MM.1S (cell line): ENCODE measurements around the gene CITED4.

Experiments used
- DNase-seq: peaks from one replicate; pipeline ENCODE4 v3.0.0-alpha.2; 2015
- H2AFZ ChIP-seq: fragments of 300-600 bp; sonication (generic); 2 replicates; pipeline ENCODE4 v1.6.0; 2016; ENCODE audit warnings: antibody characterized with exemption, low read length
- H3F3A ChIP-seq: fragments of 300-600 bp; sonication (generic); 2 replicates; pipeline ENCODE4 v1.6.1; 2016; ENCODE audit warnings: mild to moderate bottlenecking, antibody characterized with exemption, low read length, moderate library complexity, mixed read lengths; ENCODE audit not compliant: insufficient read depth
- H3K27ac ChIP-seq: fragments of 300-600 bp; sonication (generic); 2 replicates; pipeline ENCODE4 v1.5.1; 2016; ENCODE audit warnings: mild to moderate bottlenecking, low read length
- H3K27me3 ChIP-seq: fragments of 300-600 bp; sonication (generic); replicated peaks from 2 replicates; pipeline ENCODE4 v1.6.0; 2016; ENCODE audit warnings: low read length; ENCODE audit not compliant: insufficient read depth
- H3K36me3 ChIP-seq: fragments of 300-600 bp; sonication (generic); replicated peaks from 2 replicates; pipeline ENCODE4 v1.6.1; 2016; ENCODE audit warnings: mild to moderate bottlenecking, low read length, mixed read lengths; ENCODE audit not compliant: insufficient read depth
- H3K4me1 ChIP-seq: fragments of 300-600 bp; sonication (generic); 2 replicates; pipeline ENCODE4 v1.6.1; 2016; ENCODE audit warnings: low read length, mixed read lengths
- H3K4me2 ChIP-seq: fragments of 300-600 bp; sonication (generic); 2 replicates; pipeline ENCODE4 v1.6.0; 2016; ENCODE audit warnings: low read depth, low read length
- H3K4me3 ChIP-seq: fragments of 300-600 bp; sonication (generic); 2 replicates; pipeline ENCODE4 v1.5.1; 2016; ENCODE audit warnings: low read length, mixed read lengths
- H3K79me2 ChIP-seq: fragments of 300-600 bp; sonication (generic); 2 replicates; pipeline ENCODE4 v1.6.1; 2016; ENCODE audit warnings: mixed run types, low read length, mixed read lengths
- H3K9ac ChIP-seq: fragments of 300-600 bp; sonication (generic); 2 replicates; pipeline ENCODE4 v1.6.1; 2016; ENCODE audit warnings: low read length, mixed read lengths
- H3K9me2 ChIP-seq: fragments of 300-600 bp; sonication (generic); replicated peaks from 2 replicates; pipeline ENCODE4 v1.6.1; 2016; ENCODE audit warnings: mild to moderate bottlenecking, low read length, mixed read lengths; ENCODE audit not compliant: insufficient read depth
- H3K9me3 ChIP-seq: fragments of 300-600 bp; sonication (generic); replicated peaks from 2 replicates; pipeline ENCODE4 v1.6.1; 2016; ENCODE audit warnings: mild to moderate bottlenecking, low read length, mixed read lengths; ENCODE audit not compliant: insufficient read depth
- H4K20me1 ChIP-seq: fragments of 300-600 bp; sonication (generic); 2 replicates; pipeline ENCODE4 v1.6.1; 2016; ENCODE audit warnings: mild to moderate bottlenecking, low read length, moderate library complexity, mixed read lengths; ENCODE audit not compliant: insufficient read depth
- EZH2 ChIP-seq: fragments of 300-600 bp; sonication (generic); optimal IDR thresholded peaks from 2 replicates; pipeline ENCODE3; 2017; ENCODE audit warnings: low read depth, mild to moderate bottlenecking, antibody characterized with exemption, low read length, mixed read lengths
- EZH2phosphoT487 ChIP-seq: fragments of 300-600 bp; sonication (generic); IDR thresholded peaks from 2 replicates; pipeline ENCODE4 v1.6.1; 2018; ENCODE audit warnings: antibody characterized with exemption, low read length
- TF ChIP-seq, protein P1 (sequence below): fragments of 300-600 bp; sonication (generic); IDR thresholded peaks from 2 replicates; pipeline ENCODE4 v1.5.1; 2016; ENCODE audit warnings: antibody characterized with exemption, low read length, mixed read lengths

Gene CITED4

DNA sequence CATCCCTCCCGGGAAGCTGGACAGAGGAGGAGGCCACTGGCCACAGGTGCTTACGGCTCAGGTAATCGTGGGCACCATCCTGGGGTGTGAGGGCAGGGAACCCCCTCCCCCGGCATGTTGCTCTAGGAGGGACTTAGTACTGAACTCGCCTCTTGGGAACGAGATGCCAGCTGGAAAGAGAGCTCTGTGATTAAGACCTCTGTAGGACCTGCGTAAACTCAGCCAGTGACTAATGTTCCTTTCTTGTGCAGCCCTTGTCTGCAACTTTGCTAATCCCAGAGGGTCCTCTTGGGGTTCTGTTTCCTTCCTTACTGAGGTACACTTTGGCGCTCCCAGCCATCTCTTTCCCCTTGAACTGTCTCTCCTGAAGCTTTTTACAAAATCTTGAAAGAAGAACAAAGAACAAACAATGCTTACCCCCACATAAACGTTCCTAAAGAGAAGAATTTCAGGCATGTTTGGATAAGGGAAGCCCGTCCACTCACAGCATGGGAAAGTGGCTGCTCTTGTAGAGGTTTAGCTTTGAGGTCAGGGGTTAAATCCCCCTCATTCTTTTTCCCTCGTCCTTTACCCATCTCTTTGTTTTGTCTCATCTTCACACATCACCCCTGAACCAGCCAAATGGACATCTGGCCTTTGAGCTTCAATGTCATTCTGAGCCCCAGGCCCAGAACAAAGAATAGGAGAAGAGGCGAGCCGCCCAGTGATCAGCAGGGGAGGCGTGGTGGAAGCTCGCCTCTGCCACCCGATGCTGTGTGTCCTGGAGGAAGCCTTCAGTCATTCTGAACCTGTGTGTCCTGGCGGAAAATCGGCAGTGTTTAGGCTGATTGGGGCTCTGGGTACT, 37.4 kb downstream of the CITED4 start:
- no peaks in the 10 kb centered on the region for H3K36me3 ChIP-seq
- H3K9ac ChIP-seq: no peak overlapping the region
- H3K9me3 ChIP-seq: no peaks in the 10 kb centered on the region
- TF ChIP-seq EZH2: no peak
- TF ChIP-seq, protein P1, sequence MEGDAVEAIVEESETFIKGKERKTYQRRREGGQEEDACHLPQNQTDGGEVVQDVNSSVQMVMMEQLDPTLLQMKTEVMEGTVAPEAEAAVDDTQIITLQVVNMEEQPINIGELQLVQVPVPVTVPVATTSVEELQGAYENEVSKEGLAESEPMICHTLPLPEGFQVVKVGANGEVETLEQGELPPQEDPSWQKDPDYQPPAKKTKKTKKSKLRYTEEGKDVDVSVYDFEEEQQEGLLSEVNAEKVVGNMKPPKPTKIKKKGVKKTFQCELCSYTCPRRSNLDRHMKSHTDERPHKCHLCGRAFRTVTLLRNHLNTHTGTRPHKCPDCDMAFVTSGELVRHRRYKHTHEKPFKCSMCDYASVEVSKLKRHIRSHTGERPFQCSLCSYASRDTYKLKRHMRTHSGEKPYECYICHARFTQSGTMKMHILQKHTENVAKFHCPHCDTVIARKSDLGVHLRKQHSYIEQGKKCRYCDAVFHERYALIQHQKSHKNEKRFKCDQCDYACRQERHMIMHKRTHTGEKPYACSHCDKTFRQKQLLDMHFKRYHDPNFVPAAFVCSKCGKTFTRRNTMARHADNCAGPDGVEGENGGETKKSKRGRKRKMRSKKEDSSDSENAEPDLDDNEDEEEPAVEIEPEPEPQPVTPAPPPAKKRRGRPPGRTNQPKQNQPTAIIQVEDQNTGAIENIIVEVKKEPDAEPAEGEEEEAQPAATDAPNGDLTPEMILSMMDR: no peak
- no peak for TF ChIP-seq EZH2phosphoT487
- no peak overlapping the region for H3K4me2 ChIP-seq
- H3K79me2 ChIP-seq: no peaks in the 10 kb centered on the region
- no peak overlapping the region for H2AFZ ChIP-seq
- H3K27me3 ChIP-seq: 0 out of 2 replicates have a peak, but pooled peaks cover 4% of the 10 kb centered on the region
- no peaks in the 10 kb centered on the region for H4K20me1 ChIP-seq
- H3K4me3 ChIP-seq: no peak overlapping the region
- H3K27ac ChIP-seq: no peak overlapping the region
- DNase-seq: no peak
- H3K9me2 ChIP-seq: no peaks in the 10 kb centered on the region
- no peaks in the 10 kb centered on the region for H3F3A ChIP-seq
- H3K4me1 ChIP-seq: no peaks in the 10 kb centered on the region

DNA sequence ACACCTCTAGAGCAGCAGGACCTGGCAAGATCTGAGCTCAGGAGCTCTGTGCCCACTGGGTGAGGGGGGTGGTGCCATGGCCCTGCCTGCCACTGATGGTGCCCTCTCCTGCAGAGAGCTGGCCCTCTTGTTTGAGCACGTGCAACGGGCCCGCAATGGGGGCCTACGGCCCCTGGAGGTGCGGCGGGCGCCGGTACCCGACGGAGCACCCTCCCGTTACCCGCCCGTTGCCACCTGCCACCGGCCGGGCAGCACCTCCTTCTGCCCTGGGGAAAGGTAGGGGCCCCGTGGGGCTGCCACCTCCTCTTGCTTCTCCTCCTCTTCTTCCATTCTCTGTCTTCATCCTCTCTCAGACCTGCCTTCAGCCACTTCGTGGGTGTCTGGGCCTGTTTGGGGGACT, 38.2 kb downstream of the CITED4 start:
- H4K20me1 ChIP-seq: no peaks in the 10 kb centered on the region
- H3K9ac ChIP-seq: no peak overlapping the region
- no peaks in the 10 kb centered on the region for H3K9me3 ChIP-seq
- H3K4me1 ChIP-seq: no peaks in the 10 kb centered on the region
- no peaks in the 10 kb centered on the region for H3K36me3 ChIP-seq
- H3K27ac ChIP-seq: no peak overlapping the region
- no peaks in the 10 kb centered on the region for H3K79me2 ChIP-seq
- H3K9me2 ChIP-seq: no peaks in the 10 kb centered on the region
- no peak overlapping the region for H3K4me2 ChIP-seq
- H3F3A ChIP-seq: no peaks in the 10 kb centered on the region
- no peak for TF ChIP-seq EZH2phosphoT487
- H3K27me3 ChIP-seq: 0 out of 2 replicates have a peak, but pooled peaks cover 4% of the 10 kb centered on the region
- H2AFZ ChIP-seq: no peak overlapping the region
- DNase-seq: no peak
- no peak overlapping the region for H3K4me3 ChIP-seq

DNA sequence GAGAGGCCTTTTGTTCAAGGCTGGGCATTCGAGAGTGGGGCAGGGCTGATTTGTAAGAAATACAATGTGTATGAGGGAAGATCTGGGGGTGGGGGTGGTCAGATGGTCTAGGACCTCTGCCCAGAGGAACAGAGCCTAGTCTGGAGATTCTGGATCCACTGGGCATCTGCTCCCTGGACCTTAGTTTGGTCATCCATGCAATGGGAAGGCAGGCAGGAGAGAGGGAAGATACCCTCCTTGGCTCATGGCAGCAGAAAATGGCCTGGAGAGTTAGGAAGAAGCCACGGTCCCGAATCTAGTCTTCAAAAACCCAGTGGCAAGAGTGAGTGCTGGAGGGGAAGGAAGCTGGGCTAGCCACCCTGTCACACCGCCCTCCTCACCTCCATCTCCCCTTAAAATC, 38.8 kb downstream of the CITED4 start:
- H2AFZ ChIP-seq: no peak overlapping the region
- no peak overlapping the region for H3K9ac ChIP-seq
- H3F3A ChIP-seq: no peaks in the 10 kb centered on the region
- H3K27ac ChIP-seq: no peak overlapping the region
- no peaks in the 10 kb centered on the region for H3K36me3 ChIP-seq
- no peak for DNase-seq
- no peaks in the 10 kb centered on the region for H3K9me3 ChIP-seq
- TF ChIP-seq, protein P1: no peak
- TF ChIP-seq EZH2phosphoT487 (no peak), EZH2 (no peak)
- no peaks in the 10 kb centered on the region for H3K9me2 ChIP-seq
- H4K20me1 ChIP-seq: no peaks in the 10 kb centered on the region
- H3K27me3 ChIP-seq: 0 out of 2 replicates have a peak, but pooled peaks cover 4% of the 10 kb centered on the region
- H3K4me3 ChIP-seq: no peak overlapping the region
- no peak overlapping the region for H3K4me2 ChIP-seq
- H3K4me1 ChIP-seq: no peaks in the 10 kb centered on the region
- H3K79me2 ChIP-seq: no peaks in the 10 kb centered on the region

DNA sequence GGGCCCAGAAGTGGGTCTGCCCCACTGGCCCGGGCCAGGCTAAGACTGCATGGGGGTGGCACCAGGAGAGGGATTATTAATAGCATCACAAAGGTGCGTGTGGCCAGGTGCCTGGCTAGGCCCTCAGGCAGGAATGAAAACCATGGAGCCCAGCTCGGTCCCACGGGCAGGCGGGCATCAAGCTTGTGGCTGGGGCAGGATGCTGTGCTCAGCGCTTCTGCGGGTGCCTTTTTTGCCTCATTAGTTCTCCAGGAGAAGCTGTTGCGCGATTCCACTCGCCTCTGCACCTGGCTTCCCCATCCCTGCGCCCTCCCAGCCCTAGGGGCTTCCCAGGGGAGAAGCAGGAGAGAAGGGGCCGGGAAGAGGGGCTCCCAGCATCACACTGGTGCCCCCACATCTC, 39.3 kb downstream of the CITED4 start:
- TF ChIP-seq EZH2phosphoT487 (no peak), EZH2 (no peak)
- TF ChIP-seq, protein P1: no peak
- Histone ChIP-seq H3K27ac (no peak overlapping the region), H2AFZ (no peak overlapping the region), H3K9me3 (no peaks in the 10 kb centered on the region), H4K20me1 (no peaks in the 10 kb centered on the region), H3F3A (no peaks in the 10 kb centered on the region), H3K79me2 (no peaks in the 10 kb centered on the region), H3K36me3 (no peaks in the 10 kb centered on the region), H3K9me2 (no peaks in the 10 kb centered on the region), H3K4me3 (no peak overlapping the region), H3K4me2 (no peak overlapping the region), H3K4me1 (no peaks in the 10 kb centered on the region), H3K27me3 (peaks cover 4% of the 10 kb centered on the region; the same call in 1 of the 2 replicates), H3K9ac (no peak overlapping the region)
- DNase-seq: no peak
